Measurements from ENCODE around the gene SRSF12.

DNA sequence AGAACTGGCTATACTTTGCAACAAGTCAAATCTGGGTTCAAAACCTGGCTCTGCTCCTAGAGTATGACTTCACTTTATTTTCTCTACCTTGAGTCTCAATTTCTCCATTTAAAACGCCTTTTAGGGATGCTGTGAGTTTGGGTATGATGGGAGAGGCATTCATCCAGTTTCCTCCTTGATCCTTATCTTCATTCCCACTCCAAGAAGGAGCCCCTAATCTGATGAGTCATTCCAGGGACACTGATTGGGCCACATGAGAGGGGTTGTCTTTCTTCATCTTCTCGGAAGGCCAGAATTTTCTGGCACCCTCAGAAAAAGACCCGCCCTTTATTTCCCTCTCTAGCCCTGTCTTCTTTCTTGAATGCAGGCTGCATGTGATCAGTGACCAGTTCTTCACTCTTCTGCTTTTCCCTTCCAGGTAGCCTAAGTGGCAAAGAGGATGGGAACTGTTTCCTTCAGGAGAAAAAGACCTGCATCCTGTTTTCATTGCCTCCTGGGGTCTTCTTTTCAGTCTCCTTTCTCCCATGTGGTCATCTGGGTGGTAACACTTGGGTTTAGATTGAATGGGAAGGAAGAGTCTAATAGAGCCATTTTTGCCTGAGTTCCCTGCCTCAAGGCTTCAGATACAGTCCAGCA is 69.5 kb downstream of the SRSF12 start:
- TF ChIP-seq, protein P1, sequence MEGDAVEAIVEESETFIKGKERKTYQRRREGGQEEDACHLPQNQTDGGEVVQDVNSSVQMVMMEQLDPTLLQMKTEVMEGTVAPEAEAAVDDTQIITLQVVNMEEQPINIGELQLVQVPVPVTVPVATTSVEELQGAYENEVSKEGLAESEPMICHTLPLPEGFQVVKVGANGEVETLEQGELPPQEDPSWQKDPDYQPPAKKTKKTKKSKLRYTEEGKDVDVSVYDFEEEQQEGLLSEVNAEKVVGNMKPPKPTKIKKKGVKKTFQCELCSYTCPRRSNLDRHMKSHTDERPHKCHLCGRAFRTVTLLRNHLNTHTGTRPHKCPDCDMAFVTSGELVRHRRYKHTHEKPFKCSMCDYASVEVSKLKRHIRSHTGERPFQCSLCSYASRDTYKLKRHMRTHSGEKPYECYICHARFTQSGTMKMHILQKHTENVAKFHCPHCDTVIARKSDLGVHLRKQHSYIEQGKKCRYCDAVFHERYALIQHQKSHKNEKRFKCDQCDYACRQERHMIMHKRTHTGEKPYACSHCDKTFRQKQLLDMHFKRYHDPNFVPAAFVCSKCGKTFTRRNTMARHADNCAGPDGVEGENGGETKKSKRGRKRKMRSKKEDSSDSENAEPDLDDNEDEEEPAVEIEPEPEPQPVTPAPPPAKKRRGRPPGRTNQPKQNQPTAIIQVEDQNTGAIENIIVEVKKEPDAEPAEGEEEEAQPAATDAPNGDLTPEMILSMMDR (IDR thresholded peaks at IDR 0.05; ENCODE audit: insufficient read depth, low read length, poor library complexity, severe bottlenecking): no peak
- no peak for TF ChIP-seq EZH2phosphoT487 (conservative IDR thresholded peaks at IDR 0.05; ENCODE audit: low read length)

Measured in SU-DHL-6 (cell line).